ENCODE data around the gene PRR3. TPM values are rescaled to one million over a fixed set of nuclear protein-coding genes. Genes with fewer than 3 reads are reported as not detected.
"Not testable (repeated sequence)": the region's sequence is repeated elsewhere in the genome, so short reads cannot be mapped to it uniquely, and the experiment has no call there.

PRR3 gene
- total RNA-seq, 4 donors from 2014 or later, result 8.0 to 10.3 (median 8.8) TPM

- DNase-seq (ENCODE audit: low spot score in 2 of 2), result no peak
- TF ChIP-seq POLR2A (IDR thresholded peaks at IDR 0.05), result no peak
- TF ChIP-seq EP300 (IDR thresholded peaks at IDR 0.05), result no peak
- TF ChIP-seq CTCF (IDR thresholded peaks at IDR 0.05), result no peak
- no peaks in the 10 kb centered on the region for H3K27me3 ChIP-seq
- H3K27ac ChIP-seq, result no peak overlapping the region
- no peaks in the 10 kb centered on the region for H3K4me1 ChIP-seq
- WGBS, 2 donors, result 95 to 100% methylated on average over 1 of the region's 1 CpG
- H3K4me3 ChIP-seq, result no peak overlapping the region
- H3K9me3 ChIP-seq, result no peaks in the 10 kb centered on the region
- peaks cover 0 to 84% (median 9%) of the 10 kb centered on the region in 3 donors for H3K36me3 ChIP-seq
These were observed 35.2 kb downstream of the PRR3 start for GRCh38 chr6:30592287-30592686.

DNA sequence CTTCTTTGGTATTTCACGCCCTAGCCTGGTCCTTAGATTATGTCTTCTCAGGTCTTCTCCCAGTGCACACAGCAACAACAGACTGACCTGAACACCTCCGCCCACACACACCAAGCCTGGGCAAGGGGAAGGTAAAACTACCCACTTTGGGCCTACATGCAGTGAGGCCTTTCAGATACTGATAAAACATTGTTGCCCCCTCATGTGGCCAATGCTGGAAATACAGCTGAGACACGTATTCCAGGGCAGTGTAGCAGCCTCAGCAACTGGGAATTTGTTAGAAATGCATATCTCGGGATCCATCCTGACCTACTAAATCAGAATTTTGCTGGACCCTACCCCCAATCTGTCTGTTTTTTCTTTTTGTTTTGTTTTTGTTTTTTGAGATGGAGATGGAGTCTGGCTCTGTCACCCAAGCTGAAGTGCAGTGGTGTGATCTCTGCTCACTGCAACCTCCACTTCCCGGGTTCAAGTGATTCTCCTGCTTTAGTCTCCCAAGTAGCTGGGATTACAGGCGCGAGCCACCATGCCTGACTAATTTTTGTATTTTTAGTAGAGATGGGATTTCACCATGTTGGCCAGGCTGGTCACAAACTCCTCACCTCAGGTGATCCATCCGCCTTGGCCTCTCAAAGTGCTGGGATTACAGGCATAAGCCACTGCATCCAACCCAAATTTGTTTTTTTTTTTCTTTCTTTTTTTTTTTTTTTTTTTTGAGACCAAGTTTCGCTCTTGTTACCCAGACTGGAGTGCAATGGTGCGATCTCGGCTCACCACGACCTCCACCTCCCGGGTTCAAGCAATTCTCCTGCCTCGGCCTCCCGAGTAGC is 40.4 kb downstream of the PRR3 start:
- H3K27ac ChIP-seq, H3K27me3 ChIP-seq, H3K9me3 ChIP-seq, H3K4me3 ChIP-seq, H3K4me1 ChIP-seq: not testable (repeated sequence)
- peak; percentile 67 to 80 (median 76) for TF ChIP-seq CTCF (IDR thresholded peaks at IDR 0.05)
- DNase-seq (ENCODE audit: low spot score in 2 of 2), result peak; percentile 81 to 98
- H3K36me3 ChIP-seq, result peaks cover 2 to 63% (median 14%) of the 10 kb centered on the region in 3 donors
- WGBS, 2 donors, result 73 to 79% methylated on average over 15 of the region's 15 CpGs

GRCh38 chr6:30598912-30599624 is 42.0 kb downstream of the PRR3 start:
- H3K4me1 ChIP-seq, result no peaks in the 10 kb centered on the region

DNA sequence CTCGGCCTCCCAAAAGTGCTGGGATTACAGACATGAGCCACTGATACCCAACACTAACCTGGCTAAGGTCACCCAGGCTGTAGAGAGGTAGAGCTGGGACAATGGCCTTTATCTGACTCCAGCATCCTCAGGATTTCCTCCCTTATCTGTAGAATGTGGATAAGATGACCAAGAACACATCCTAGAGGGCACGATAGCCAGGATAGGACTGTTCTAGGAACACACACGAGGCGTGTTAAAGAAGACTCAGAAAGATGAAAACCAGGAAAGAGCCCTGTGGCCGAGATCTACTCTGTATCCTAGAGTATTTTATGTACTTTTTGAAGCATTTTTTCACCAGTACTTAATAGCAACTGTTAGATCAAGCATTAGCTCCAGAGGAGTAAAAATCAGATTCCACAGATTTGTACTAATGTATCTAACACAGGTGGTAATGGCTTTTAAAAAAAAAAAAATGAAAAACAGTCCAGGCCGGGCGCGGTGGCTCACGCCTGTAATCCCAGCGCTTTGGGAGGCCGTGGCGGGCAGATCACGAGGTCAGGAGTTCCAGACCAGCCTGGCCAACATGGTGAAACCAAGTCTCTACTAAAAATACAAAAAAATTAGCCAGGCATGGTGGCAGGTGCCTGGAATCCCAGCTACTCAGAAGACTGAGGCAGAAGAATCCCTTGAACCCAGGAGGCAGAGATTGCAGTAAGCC is 42.7 kb downstream of the PRR3 start:
- Histone ChIP-seq H3K27me3 (no peaks in the 10 kb centered on the region), H3K9me3 (no peaks in the 10 kb centered on the region), H3K4me1 (no peaks in the 10 kb centered on the region), H3K27ac (no peak overlapping the region), H3K4me3 (no peak overlapping the region), H3K36me3 (peaks cover 12 to 67% (median 35%) of the 10 kb centered on the region in 3 donors)
- WGBS, 2 donors, result 84 to 85% methylated on average over 13 of the region's 13 CpGs
- TF ChIP-seq EP300 (IDR thresholded peaks at IDR 0.05), result no peak
- TF ChIP-seq CTCF (IDR thresholded peaks at IDR 0.05), result no peak
- TF ChIP-seq POLR2A (IDR thresholded peaks at IDR 0.05), result no peak
- no peak for DNase-seq (ENCODE audit: low spot score in 2 of 2)

More at GRCh38 chr6:30598912-30599624, 42.0 kb downstream of the PRR3 start:
- Histone ChIP-seq H3K4me3 (no peak overlapping the region), H3K9me3 (no peaks in the 10 kb centered on the region), H3K27ac (no peak overlapping the region), H3K36me3 (peaks cover 12 to 67% (median 28%) of the 10 kb centered on the region in 3 donors), H3K27me3 (no peaks in the 10 kb centered on the region)
- WGBS, 2 donors, result 72 to 75% methylated on average over 12 of the region's 12 CpGs
- DNase-seq (ENCODE audit: low spot score in 2 of 2), result no peak
- TF ChIP-seq EP300 (IDR thresholded peaks at IDR 0.05), result no peak

DNA sequence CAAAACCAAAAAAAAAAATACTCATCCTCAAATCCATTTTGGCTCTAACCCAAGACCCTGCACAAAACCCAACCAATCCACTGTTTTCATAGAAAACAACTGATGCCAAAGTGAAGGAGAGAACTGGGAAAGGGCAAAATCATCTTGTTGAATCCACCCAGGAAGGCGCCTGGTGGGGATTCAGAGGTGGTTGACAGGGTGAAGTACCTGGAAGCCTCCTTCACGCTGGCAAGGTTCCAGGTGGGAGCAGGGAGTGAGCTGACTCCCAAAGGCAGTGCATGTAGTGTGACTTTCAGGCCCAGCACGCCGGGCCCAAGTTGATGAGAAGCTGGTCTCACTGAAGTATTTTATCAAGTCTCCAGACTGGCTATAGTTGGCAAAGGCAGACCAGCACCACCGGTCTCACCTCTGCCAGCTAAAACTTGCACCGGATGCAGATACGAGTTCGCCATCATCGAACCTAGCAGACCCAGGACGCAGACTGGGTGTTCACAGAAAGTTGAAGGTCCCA is 43.4 kb downstream of the PRR3 start:
- DNase-seq (ENCODE audit: low spot score in 2 of 2), result no peak
- no peaks in the 10 kb centered on the region for H3K27me3 ChIP-seq
- no peak overlapping the region for H3K27ac ChIP-seq
- no peaks in the 10 kb centered on the region for H3K4me1 ChIP-seq
- 72 to 74% methylated on average over 9 to 10 of the region's 10 CpGs for WGBS, 2 donors
- no peak overlapping the region for H3K4me3 ChIP-seq
- peaks cover 12 to 67% (median 41%) of the 10 kb centered on the region in 3 donors for H3K36me3 ChIP-seq
- no peaks in the 10 kb centered on the region for H3K9me3 ChIP-seq
- TF ChIP-seq POLR2A (IDR thresholded peaks at IDR 0.05) (peak in 1 of 2 donors; percentile 8), EP300 (IDR thresholded peaks at IDR 0.05) (peak in 1 of 2 donors; percentile 25), CTCF (IDR thresholded peaks at IDR 0.05) (no peak)

Data from tibial nerve (tissue), 4 donors.